ENCODE data around the gene PRKAR1B. TPM values are rescaled to one million over a fixed set of nuclear protein-coding genes. Genes with fewer than 3 reads are reported as not detected.

PRKAR1B gene
- total and polyA plus RNA-seq, 10 of the 15 experiments (the other 5 are each of a cell fraction or from before 2014, with no cell fraction given): 1.4 to 45.6 (median 19.3) TPM

- TF ChIP-seq, protein P1, sequence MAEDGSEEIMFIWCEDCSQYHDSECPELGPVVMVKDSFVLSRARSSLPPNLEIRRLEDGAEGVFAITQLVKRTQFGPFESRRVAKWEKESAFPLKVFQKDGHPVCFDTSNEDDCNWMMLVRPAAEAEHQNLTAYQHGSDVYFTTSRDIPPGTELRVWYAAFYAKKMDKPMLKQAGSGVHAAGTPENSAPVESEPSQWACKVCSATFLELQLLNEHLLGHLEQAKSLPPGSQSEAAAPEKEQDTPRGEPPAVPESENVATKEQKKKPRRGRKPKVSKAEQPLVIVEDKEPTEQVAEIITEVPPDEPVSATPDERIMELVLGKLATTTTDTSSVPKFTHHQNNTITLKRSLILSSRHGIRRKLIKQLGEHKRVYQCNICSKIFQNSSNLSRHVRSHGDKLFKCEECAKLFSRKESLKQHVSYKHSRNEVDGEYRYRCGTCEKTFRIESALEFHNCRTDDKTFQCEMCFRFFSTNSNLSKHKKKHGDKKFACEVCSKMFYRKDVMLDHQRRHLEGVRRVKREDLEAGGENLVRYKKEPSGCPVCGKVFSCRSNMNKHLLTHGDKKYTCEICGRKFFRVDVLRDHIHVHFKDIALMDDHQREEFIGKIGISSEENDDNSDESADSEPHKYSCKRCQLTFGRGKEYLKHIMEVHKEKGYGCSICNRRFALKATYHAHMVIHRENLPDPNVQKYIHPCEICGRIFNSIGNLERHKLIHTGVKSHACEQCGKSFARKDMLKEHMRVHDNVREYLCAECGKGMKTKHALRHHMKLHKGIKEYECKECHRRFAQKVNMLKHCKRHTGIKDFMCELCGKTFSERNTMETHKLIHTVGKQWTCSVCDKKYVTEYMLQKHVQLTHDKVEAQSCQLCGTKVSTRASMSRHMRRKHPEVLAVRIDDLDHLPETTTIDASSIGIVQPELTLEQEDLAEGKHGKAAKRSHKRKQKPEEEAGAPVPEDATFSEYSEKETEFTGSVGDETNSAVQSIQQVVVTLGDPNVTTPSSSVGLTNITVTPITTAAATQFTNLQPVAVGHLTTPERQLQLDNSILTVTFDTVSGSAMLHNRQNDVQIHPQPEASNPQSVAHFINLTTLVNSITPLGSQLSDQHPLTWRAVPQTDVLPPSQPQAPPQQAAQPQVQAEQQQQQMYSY (CRISPR knock-in tag; IDR thresholded peaks at IDR 0.05): no peak
- no peak for TF ChIP-seq SUZ12 (IDR thresholded peaks at IDR 0.05; ENCODE audit: unreplicated experiment)
- TF ChIP-seq PBX3 (IDR thresholded peaks at IDR 0.05; ENCODE audit: insufficient replicate concordance, low read depth, low read length): no peak
- TF ChIP-seq ZSCAN29 (IDR thresholded peaks at IDR 0.05): no peak
- TF ChIP-seq EP300 (IDR thresholded peaks at IDR 0.05; ENCODE audit: borderline replicate concordance in 1 of 2, control insufficient read depth in 1 of 2, low read depth in 2 of 2, low read length in 2 of 2): no peak
- TF ChIP-seq STAT3 (IDR thresholded peaks at IDR 0.05; ENCODE audit: low read depth, low read length): no peak
These were observed 202.3 kb downstream of the PRKAR1B start (continued) for GRCh38 chr7:524800-525199.

All from GM12878 (cell line).